SK-N-SH treated with all-trans-retinoic acid at 6 μM for 48 hours (cell line): Measurements from ENCODE around the gene AQP5.

ENCODE experiments used
- ATAC-seq: fragments of 200-7000 bp; cut with Tn5 transposase; 3 replicates; pipeline ENCODE4 v1.9.1; 2020; ENCODE audit warnings: mild to moderate bottlenecking, moderate library complexity
- ARNTL ChIP-seq: fragments of 450-650 bp; formaldehyde crosslinking; IDR thresholded peaks from 2 replicates; pipeline ENCODE4 v1.5.0; 2020; ENCODE audit warnings: low read depth, mild to moderate bottlenecking, moderate library complexity, borderline replicate concordance
- BACH2 ChIP-seq: fragments of 250-450 bp; sonication (Bioruptor Pico); IDR thresholded peaks from 2 replicates; pipeline ENCODE4 v1.9.0; 2021; ENCODE audit warnings: mild to moderate bottlenecking, borderline replicate concordance
- CREB5 ChIP-seq: fragments of 250-450 bp; sonication (Bioruptor Pico); IDR thresholded peaks from 2 replicates; pipeline ENCODE4 v1.5.1; 2020; ENCODE audit warnings: low read depth, mild to moderate bottlenecking, moderate library complexity
- CSDC2 ChIP-seq: fragments of 250-450 bp; sonication (Bioruptor Pico); IDR thresholded peaks from 2 replicates; pipeline ENCODE4 v1.5.0; 2020; ENCODE audit warnings: mild to moderate bottlenecking, moderate library complexity
- CSRNP3 ChIP-seq: fragments of 250-450 bp; sonication (Bioruptor Pico); IDR thresholded peaks from 2 replicates; pipeline ENCODE4 v1.5.1; 2021; ENCODE audit warnings: mild to moderate bottlenecking, moderate library complexity
- ESRRG ChIP-seq: fragments of 250-450 bp; sonication (Bioruptor Pico); IDR thresholded peaks from 2 replicates; pipeline ENCODE4 v1.6.1; 2021; ENCODE audit warnings: mild to moderate bottlenecking
- GLIS3 ChIP-seq: fragments of 250-450 bp; sonication (Bioruptor Pico); IDR thresholded peaks from 2 replicates; pipeline ENCODE4 v1.5.0; 2020; ENCODE audit warnings: mild to moderate bottlenecking, moderate library complexity
- ISL1 ChIP-seq: fragments of 250-450 bp; sonication (Bioruptor Pico); IDR thresholded peaks from 2 replicates; pipeline ENCODE4 v2.1.2; 2022; ENCODE audit warnings: mild to moderate bottlenecking, moderate library complexity
- OSR1 ChIP-seq: fragments of 250-450 bp; sonication (Bioruptor Pico); IDR thresholded peaks from 2 replicates; pipeline ENCODE4 v1.8.0; 2022; ENCODE audit warnings: moderate library complexity, mild to moderate bottlenecking, inconsistent platforms
- POU6F1 ChIP-seq: fragments of 250-450 bp; sonication (Bioruptor Pico); IDR thresholded peaks from 2 replicates; pipeline ENCODE4 v1.8.0; 2021; ENCODE audit warnings: low read depth, mild to moderate bottlenecking, moderate library complexity, borderline replicate concordance
- PPARA ChIP-seq: fragments of 250-450 bp; sonication (Bioruptor Pico); IDR thresholded peaks from 2 replicates; pipeline ENCODE4 v1.5.0; 2020; ENCODE audit warnings: mild to moderate bottlenecking, borderline replicate concordance
- RARB ChIP-seq: fragments of 250-450 bp; sonication (Bioruptor Pico); IDR thresholded peaks from 2 replicates; pipeline ENCODE4 v1.8.0; 2021; ENCODE audit warnings: mild to moderate bottlenecking, moderate library complexity
- SNAI2 ChIP-seq: fragments of 250-450 bp; sonication (Bioruptor Pico); IDR thresholded peaks from 2 replicates; pipeline ENCODE4 v1.5.0; 2020; ENCODE audit warnings: mild to moderate bottlenecking, moderate library complexity
- TOX ChIP-seq: fragments of 250-450 bp; sonication (Bioruptor Pico); IDR thresholded peaks from 2 replicates; pipeline ENCODE4 v1.8.0; 2021; ENCODE audit warnings: mild to moderate bottlenecking, moderate library complexity, borderline replicate concordance
- TSHZ2 ChIP-seq: fragments of 250-450 bp; sonication (Bioruptor Pico); IDR thresholded peaks from 2 replicates; pipeline ENCODE4 v1.5.0; 2020; ENCODE audit warnings: mild to moderate bottlenecking, moderate library complexity
- ZC3H10 ChIP-seq: fragments of 250-450 bp; sonication (Bioruptor Pico); IDR thresholded peaks from 2 replicates; pipeline ENCODE4 v1.5.1; 2021; ENCODE audit warnings: mild to moderate bottlenecking, moderate library complexity
- ZFP3 ChIP-seq: fragments of 250-450 bp; sonication (Bioruptor Pico); IDR thresholded peaks from 2 replicates; pipeline ENCODE4 v1.5.0; 2020; ENCODE audit warnings: mild to moderate bottlenecking, moderate library complexity
- ZNF565 ChIP-seq: fragments of 450-650 bp; formaldehyde crosslinking; conservative IDR thresholded peaks from 2 replicates; pipeline ENCODE4 v1.5.0; 2020; ENCODE audit warnings: low read depth, mild to moderate bottlenecking, moderate library complexity
- ZNF8 ChIP-seq: fragments of 450-650 bp; formaldehyde crosslinking; IDR thresholded peaks from 2 replicates; pipeline ENCODE4 v1.5.0; 2020; ENCODE audit warnings: mild to moderate bottlenecking, moderate library complexity

Gene AQP5

GRCh38 chr12:49916129-49916919 lies 45.3 kb upstream of the AQP5 start:
- no peak for TF ChIP-seq ZC3H10 (CRISPR knock-in tag)
- TF ChIP-seq OSR1 (CRISPR knock-in tag): no peak
- no peak for TF ChIP-seq PPARA
- no peak for TF ChIP-seq ARNTL (CRISPR knock-in tag)
- TF ChIP-seq ZNF565: no peak
- no peak for TF ChIP-seq SNAI2 (CRISPR knock-in tag)
- no peak for TF ChIP-seq POU6F1
- TF ChIP-seq GLIS3 (CRISPR knock-in tag): no peak
- no peak for ATAC-seq

GRCh38 chr12:49917166-49917787 lies 44.4 kb upstream of the AQP5 start:
- no peak for TF ChIP-seq CSRNP3
- TF ChIP-seq TOX (CRISPR knock-in tag): no peak
- TF ChIP-seq OSR1 (CRISPR knock-in tag): no peak
- no peak for TF ChIP-seq ZC3H10 (CRISPR knock-in tag)
- no peak for TF ChIP-seq TSHZ2 (CRISPR knock-in tag)
- no peak for TF ChIP-seq GLIS3 (CRISPR knock-in tag)
- no peak for ATAC-seq

GRCh38 chr12:49917788-49918173 lies 43.9 kb upstream of the AQP5 start:
- no peak for ATAC-seq
- no peak for TF ChIP-seq ZFP3 (CRISPR knock-in tag)
- TF ChIP-seq TOX (CRISPR knock-in tag): no peak
- no peak for TF ChIP-seq CSDC2 (CRISPR knock-in tag)
- no peak for TF ChIP-seq ARNTL (CRISPR knock-in tag)
- no peak for TF ChIP-seq OSR1 (CRISPR knock-in tag)
- TF ChIP-seq PPARA: no peak
- no peak for TF ChIP-seq ISL1 (CRISPR knock-in tag)
- TF ChIP-seq ESRRG (CRISPR knock-in tag): no peak

- no peak for ATAC-seq
- no peak for TF ChIP-seq ZNF565
- TF ChIP-seq POU6F1: no peak
- TF ChIP-seq OSR1 (CRISPR knock-in tag): no peak
- TF ChIP-seq SNAI2 (CRISPR knock-in tag): no peak
- TF ChIP-seq CREB5 (CRISPR knock-in tag): no peak
- no peak for TF ChIP-seq ESRRG (CRISPR knock-in tag)
- TF ChIP-seq ARNTL (CRISPR knock-in tag): no peak
- TF ChIP-seq ISL1 (CRISPR knock-in tag): no peak
- TF ChIP-seq ZNF8 (CRISPR knock-in tag): no peak
- TF ChIP-seq CSRNP3: no peak
- TF ChIP-seq ZFP3 (CRISPR knock-in tag): no peak
- no peak for TF ChIP-seq RARB
- no peak for TF ChIP-seq CSDC2 (CRISPR knock-in tag)
- TF ChIP-seq BACH2 (CRISPR knock-in tag): no peak
- no peak for TF ChIP-seq PPARA
Observed at GRCh38 chr12:49920241-49920914, 41.3 kb upstream of the AQP5 start.
